Stimulated activated CD8-positive, alpha-beta memory T cell treated with anti-CD3 and anti-CD28 coated beads, Interleukin-7, amount 100 ng/mL, for 1 hour (primary cell): ENCODE measurements around the gene PRKG1.

Experiments used
- DNase-seq, 2 donors: peaks; one replicate each; pipeline ENCODE4 v3.0.0-alpha.2; 2020; ENCODE audit warnings: low read depth in 2 of 2

Gene PRKG1

GRCh38 chr10:52314822-52315552, 1240.7 kb downstream of the PRKG1 start:
- no peak for DNase-seq

- DNase-seq = no peak
Observed at GRCh38 chr10:52316001-52316400, 1241.7 kb downstream of the PRKG1 start.

DNA sequence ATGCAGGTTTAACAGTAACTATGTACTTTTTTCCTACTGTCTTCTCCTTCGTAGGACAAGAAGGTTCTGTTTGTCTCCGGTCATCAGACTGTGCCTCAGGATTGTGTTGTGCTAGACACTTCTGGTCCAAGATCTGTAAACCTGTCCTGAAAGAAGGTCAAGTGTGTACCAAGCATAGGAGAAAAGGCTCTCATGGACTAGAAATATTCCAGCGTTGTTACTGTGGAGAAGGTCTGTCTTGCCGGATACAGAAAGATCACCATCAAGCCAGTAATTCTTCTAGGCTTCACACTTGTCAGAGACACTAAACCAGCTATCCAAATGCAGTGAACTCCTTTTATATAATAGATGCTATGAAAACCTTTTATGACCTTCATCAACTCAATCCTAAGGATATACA, 1242.2 kb downstream of the PRKG1 start:
- DNase-seq = no peak

GRCh38 chr10:52318136-52318701, 1243.9 kb downstream of the PRKG1 start:
- no peak for DNase-seq

DNA sequence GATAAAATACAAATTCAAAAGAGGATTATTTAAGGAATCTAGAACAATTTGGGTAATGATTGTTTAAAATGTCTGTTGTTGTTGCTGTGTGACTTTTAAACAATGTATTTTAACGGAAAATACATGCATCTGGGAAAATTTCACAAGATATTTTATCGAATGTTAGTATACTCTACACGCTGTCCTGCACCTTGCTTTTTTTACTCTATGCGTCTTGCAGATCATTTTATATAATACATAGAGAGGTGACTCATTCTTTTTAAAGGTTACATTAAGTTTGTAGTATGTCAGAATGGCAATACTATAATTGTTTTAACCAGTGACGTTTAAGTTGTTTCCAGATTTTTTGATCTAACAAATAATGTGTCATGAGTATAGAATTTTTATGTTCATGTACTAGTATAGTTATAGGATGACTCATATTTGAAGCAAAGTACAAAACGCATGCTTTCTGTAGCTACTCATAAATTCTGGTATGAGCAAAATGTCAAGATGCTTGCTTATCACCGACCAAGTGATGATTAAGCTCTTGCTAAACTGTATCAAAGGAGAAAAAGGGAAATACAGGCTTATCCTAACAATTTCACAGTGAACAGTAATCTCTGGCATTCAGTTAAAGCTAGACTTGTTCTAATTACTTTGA, 1244.7 kb downstream of the PRKG1 start:
- no peak for DNase-seq

DNA sequence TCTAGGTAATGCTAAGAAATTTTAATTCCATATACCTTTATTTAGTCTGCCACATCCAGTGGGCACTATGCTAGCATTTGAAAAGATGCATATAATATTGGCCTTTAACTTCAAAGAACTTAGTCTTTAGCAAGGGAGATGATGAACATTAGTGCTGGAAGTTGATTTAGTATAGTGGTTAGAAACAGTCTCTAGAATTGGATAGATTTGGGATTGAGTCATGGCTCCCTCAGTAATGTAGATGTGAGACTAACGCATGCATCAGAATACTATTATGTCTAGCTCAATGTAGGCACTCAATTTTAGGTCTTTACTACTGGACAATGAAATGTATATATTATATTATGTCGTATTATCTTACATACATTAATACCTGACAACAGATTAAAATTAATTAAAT, 1245.6 kb downstream of the PRKG1 start:
- DNase-seq = no peak

GRCh38 chr10:52322323-52322722, 1248.0 kb downstream of the PRKG1 start:
- DNase-seq = no peak

- no peak for DNase-seq
Observed at GRCh38 chr10:52322936-52323335, 1248.6 kb downstream of the PRKG1 start.

GRCh38 chr10:52326382-52326781, 1252.1 kb downstream of the PRKG1 start:
- DNase-seq = no peak

DNA sequence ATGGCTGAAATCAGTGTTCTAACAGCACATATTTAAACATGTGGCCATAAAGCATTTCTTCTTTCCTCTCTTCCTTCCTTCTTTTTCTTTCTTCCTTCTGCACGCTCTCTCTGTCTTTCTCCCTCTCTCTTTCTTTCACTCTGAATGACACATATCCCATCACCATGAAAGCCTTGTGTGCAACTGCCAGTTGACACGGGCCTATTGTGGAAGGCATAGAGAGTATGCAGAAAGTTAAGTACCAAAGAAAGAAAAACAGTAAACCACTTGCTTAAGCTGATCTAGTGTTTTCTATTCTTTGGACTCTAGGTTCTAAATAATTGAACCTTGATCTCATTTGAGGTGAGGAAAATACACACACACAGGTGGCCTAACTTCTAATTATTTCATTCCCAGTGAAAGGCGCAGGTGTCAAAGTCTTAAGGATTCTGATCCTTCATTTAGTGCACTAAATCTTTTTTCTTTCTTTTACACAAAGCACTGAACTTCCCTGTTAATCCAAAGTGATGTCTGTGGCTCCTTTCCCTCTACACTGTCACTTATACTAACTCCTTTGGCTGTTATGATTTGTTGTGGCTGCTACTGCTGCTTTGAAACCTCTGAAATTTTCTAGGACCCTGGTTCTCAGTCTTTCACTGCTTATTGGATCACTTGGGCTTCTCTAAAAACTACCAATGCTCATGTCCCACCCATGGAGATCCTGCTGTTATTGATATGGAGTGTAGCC, 1257.5 kb downstream of the PRKG1 start:
- DNase-seq = no peak

DNA sequence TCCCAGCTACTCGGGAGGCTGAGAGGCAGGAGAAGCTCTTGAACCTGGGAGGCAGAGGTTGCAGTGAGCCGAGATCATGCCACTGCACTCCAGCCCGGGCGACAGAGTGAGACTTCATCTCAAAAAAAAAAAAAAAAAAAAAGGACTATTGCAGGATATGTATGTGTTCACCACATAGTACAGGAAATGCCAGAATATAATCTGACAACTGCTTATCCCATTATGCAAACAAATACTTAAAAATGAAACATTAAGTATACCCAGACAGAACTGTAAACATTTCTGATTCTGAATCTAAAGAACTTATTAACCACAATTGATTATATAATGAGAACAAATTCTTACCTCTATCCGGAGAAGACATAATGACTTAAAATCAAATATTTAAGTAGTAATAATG, 1258.5 kb downstream of the PRKG1 start:
- no peak for DNase-seq

DNA sequence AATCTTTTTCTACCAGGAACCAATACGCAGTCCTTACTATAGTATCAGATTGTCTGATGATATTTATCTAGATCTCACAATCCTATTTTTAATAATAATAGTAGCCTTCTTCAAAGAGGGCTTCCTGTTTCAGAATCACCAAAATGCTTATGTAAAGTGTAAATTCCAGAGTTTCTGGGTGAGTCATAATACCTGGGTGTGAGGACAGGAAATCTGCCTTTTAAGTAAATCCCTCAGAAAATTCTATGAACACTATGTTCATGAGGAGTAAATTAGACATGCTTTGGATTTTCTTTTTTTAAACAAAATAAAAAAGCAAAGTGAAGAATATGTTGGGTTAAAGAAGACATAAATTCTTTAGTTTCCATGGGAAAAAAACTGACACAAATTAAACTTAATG, 1260.3 kb downstream of the PRKG1 start:
- DNase-seq = no peak

GRCh38 chr10:52335665-52336064, 1261.4 kb downstream of the PRKG1 start:
- DNase-seq = no peak

GRCh38 chr10:52337225-52337624, 1262.9 kb downstream of the PRKG1 start:
- no peak for DNase-seq

- DNase-seq = no peak
Observed at GRCh38 chr10:52343439-52343838, 1269.2 kb downstream of the PRKG1 start.

GRCh38 chr10:52346394-52347326, 1272.4 kb downstream of the PRKG1 start:
- no peak for DNase-seq

DNA sequence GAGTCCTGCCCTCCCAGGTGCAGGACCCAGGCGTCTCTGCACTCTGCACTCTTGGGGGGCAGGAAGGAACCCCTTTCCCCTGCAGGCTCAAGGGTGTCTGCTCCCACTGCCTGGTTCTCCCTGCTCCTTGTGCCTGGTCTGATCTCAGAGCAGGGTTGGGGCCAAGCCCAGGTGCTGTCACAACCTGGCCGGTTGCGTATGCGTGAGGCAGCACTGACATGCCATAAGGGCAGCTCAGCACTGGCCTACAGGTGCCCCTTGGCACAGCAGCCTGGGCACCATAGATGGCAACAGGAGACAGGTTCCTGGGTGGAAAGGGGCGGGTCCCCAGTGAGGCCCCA, 1273.0 kb downstream of the PRKG1 start:
- DNase-seq = no peak
